Astrocyte of the spinal cord (primary cell): Measurements from ENCODE around the gene IL2RA.

ENCODE experiments used
- DNase-seq: peaks from one replicate; pipeline ENCODE4 v3.0.0; 2011; ENCODE audit warnings: low read depth, low spot score
- H3K4me3 ChIP-seq: 2 replicates; pipeline ENCODE4 v1.5.1; 2011; ENCODE audit warnings: low read depth, mild to moderate bottlenecking, low read length, moderate library complexity
- in situ Hi-C: cut with HindIII; loops from 2 replicates; pipeline ENCODE4 v1.10.0; 2017; ENCODE audit warnings: low sequenced_read_pairs
- TF ChIP-seq, protein P1 (sequence below): IDR thresholded peaks from 2 replicates; pipeline ENCODE4 v1.5.1; 2012; ENCODE audit warnings: low read depth, mild to moderate bottlenecking, low read length, inconsistent platforms

IL2RA gene

DNA sequence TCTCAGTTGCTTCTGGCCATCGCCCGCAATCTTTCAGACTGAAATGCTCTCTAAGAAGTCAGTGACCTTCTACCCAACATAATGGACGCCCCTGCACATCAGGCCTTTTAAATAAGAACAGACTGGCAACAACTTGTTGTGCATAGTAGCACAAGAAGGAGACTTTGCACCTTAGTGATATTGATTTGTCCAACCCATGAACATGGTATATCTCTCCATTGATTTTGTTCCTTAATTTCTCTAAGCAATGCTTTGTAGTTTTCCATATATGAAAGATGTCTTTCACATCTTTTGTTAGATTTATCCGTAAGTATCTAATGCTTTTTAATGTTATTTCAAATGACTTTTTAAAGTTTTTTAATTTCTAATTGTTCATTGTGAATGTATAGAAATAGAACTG is 89.1 kb downstream of the IL2RA start:
- TF ChIP-seq, protein P1, sequence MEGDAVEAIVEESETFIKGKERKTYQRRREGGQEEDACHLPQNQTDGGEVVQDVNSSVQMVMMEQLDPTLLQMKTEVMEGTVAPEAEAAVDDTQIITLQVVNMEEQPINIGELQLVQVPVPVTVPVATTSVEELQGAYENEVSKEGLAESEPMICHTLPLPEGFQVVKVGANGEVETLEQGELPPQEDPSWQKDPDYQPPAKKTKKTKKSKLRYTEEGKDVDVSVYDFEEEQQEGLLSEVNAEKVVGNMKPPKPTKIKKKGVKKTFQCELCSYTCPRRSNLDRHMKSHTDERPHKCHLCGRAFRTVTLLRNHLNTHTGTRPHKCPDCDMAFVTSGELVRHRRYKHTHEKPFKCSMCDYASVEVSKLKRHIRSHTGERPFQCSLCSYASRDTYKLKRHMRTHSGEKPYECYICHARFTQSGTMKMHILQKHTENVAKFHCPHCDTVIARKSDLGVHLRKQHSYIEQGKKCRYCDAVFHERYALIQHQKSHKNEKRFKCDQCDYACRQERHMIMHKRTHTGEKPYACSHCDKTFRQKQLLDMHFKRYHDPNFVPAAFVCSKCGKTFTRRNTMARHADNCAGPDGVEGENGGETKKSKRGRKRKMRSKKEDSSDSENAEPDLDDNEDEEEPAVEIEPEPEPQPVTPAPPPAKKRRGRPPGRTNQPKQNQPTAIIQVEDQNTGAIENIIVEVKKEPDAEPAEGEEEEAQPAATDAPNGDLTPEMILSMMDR: no peak
- DNase-seq: no peak
- H3K4me3 ChIP-seq: no peak overlapping the region
- in situ Hi-C loops: no loop called here

DNA sequence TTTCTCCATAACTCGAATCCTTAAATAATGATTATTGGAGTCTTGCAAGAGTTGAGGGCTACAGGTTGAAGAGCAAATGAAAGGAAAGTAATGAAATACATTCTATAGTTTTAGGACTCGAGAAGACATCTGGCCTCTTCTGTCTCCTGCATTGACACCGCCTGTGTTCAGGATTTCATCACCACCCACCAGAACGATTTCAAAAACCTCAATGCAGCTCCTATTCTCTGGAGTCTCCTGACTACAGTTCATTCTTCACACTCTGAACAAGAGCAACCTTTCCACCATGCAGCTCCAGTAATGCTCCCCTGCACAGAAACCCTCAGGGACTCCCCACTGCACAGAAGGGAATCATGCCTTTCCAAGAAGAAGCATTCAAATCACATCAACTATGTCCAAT is 90.3 kb downstream of the IL2RA start:
- no peak overlapping the region for H3K4me3 ChIP-seq
- in situ Hi-C loops: no loop called here
- DNase-seq: no peak
- TF ChIP-seq, protein P1: no peak

DNA sequence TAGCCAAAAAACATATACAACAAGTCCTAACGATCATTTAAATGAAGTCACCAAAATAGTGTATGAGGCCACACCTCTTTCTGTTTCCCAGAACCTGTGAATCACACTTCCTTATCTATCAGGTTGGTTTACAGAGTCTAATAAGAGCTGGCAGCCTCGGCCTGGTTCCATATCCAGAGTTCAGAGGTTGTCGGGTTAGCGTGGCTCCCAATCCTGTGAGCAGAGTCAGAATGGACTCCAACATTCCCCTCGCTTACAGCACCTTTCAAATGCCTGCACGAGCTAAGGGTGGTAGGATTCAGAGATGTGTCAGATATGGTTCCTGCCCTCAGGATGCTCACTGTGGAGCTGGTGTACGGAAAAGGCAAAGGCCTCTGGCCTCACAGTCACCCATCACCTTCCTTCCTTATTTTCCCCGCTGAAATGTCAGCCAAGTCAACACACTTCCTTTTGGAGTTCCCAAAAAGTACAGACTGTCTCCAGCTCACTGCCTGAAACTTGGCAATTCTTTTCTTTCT is 90.8 kb downstream of the IL2RA start:
- no peak overlapping the region for H3K4me3 ChIP-seq
- TF ChIP-seq, protein P1: no peak
- DNase-seq: peak; percentile 8
- in situ Hi-C loops: no loop called here

DNA sequence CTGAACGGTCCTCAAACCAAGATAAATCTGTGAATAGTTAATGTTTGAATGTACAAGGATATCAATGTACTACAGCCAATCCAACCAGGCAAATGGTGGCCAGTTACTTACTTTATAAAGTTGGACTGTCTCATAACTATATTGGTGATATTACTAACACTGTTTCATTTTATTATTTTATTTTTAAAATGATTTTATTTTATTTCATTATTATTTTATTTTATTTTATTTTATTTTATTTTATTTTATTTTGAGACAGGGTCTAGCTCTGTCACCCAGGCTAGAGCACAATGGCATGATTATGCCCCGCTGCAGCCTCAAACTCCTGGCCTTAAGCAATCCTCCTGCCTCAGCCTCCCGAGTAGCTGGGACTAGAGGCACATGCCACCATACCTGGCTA is 91.6 kb downstream of the IL2RA start:
- in situ Hi-C loops: no loop called here
- TF ChIP-seq, protein P1: no peak
- DNase-seq: no peak
- no peak overlapping the region for H3K4me3 ChIP-seq

DNA sequence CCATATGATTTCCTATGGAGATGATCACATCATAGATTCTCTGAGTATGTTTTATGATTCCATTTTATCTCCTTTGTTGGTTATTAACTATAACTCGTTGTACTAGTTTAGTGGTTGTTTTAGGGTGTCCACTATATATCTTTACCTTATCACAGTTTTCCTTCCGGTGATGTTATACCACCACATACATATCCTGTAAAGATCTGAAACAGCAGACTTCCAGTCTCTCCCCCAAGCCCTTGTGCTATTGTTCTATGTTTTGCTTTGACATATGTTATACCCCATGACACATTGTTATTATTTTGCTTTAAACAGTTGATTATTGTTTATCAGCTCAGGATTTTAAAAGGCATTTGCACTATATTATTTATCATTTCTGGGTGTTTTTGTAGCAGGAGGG is 92.1 kb downstream of the IL2RA start:
- no peak for DNase-seq
- no peak overlapping the region for H3K4me3 ChIP-seq
- TF ChIP-seq, protein P1: no peak
- in situ Hi-C loops: no loop called here

DNA sequence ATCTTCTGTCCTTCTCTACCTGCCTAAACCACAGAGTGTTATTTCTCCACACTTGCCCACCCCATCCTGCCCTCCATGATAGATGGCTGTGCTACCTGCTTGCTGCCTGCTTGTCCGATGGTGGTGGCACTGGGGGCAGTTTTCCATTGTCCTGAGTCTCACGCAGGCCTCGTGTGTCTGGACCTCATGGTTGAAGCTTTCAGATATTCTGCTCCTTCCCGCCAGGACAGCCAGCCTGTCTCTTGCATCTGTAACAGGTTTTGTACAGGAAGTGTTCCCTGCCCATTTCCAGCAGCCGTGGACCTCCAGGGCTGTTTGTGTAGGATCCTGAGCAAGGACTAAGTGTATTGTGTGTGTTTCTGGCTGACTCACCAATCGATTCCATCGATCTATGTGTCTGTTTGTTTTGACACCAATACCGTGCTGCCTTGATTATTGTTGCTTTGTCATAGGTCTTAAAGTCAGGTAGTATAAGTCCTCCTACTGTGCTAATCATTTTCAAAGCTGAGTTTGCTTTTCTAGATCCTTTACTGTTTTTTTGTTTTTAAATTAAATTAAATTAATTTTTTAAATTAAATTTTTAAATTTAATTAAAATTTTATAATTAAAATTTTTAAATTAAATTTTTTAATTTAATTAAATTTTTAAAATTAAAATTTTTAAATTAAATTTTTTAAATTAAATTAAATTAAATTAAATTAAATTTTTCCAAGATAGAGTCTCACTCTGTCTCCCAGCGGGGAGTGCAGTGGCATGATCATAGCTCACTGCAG is 93.3 kb downstream of the IL2RA start:
- no peak overlapping the region for H3K4me3 ChIP-seq
- TF ChIP-seq, protein P1: no peak
- no peak for DNase-seq
- in situ Hi-C loops: no loop called here
